ENCODE measurements around the gene SLC25A48. TPM values are rescaled to one million over a fixed set of nuclear protein-coding genes. Genes with fewer than 3 reads are reported as not detected.

Gene SLC25A48
- total and polyA plus RNA-seq, 11 donors, result 0.38 to 8.7 (median 1.7) TPM; not detected in 6

DNA sequence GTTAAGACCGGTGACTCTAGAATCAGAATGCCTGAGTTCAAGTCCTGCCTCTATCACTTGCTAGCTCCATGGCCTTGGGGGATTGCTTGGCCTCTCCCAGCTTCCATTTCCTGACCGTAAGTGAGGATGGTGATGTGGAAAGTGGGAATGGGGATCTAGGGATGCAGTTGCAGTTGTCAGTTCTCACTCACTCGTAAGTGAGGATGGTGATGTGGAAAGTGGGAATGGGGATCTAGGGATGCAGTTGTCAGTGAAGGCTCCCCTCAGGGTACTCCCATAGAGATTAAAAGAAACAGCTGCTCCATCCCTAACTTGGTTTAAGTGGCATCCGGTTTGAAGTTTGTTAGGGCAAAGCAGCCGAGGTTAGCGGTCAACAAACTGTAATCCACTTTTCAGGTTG, 64.2 kb downstream of the SLC25A48 start:
- Histone ChIP-seq H3K36me3 (no peaks in the 10 kb centered on the region), H3K27ac (no peak overlapping the region), H3K27me3 (peaks cover 0 to 66% (median 13%) of the 10 kb centered on the region in 9 donors), H3K4me1 (no peaks in the 10 kb centered on the region), H3K4me3 (no peak overlapping the region), H3K9me3 (no peaks in the 10 kb centered on the region)
- TF ChIP-seq POLR2A (IDR thresholded peaks at IDR 0.05), result no peak
- TF ChIP-seq, protein P1, sequence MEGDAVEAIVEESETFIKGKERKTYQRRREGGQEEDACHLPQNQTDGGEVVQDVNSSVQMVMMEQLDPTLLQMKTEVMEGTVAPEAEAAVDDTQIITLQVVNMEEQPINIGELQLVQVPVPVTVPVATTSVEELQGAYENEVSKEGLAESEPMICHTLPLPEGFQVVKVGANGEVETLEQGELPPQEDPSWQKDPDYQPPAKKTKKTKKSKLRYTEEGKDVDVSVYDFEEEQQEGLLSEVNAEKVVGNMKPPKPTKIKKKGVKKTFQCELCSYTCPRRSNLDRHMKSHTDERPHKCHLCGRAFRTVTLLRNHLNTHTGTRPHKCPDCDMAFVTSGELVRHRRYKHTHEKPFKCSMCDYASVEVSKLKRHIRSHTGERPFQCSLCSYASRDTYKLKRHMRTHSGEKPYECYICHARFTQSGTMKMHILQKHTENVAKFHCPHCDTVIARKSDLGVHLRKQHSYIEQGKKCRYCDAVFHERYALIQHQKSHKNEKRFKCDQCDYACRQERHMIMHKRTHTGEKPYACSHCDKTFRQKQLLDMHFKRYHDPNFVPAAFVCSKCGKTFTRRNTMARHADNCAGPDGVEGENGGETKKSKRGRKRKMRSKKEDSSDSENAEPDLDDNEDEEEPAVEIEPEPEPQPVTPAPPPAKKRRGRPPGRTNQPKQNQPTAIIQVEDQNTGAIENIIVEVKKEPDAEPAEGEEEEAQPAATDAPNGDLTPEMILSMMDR (IDR thresholded peaks at IDR 0.05), result no peak
- WGBS, 4 donors, result 76 to 82% (median 79%) methylated on average over 6 of the region's 6 CpGs
- ATAC-seq, result no peak
- DNase-seq, result no peak
- intact Hi-C loops (cut with DNase I), result no loop called here

DNA sequence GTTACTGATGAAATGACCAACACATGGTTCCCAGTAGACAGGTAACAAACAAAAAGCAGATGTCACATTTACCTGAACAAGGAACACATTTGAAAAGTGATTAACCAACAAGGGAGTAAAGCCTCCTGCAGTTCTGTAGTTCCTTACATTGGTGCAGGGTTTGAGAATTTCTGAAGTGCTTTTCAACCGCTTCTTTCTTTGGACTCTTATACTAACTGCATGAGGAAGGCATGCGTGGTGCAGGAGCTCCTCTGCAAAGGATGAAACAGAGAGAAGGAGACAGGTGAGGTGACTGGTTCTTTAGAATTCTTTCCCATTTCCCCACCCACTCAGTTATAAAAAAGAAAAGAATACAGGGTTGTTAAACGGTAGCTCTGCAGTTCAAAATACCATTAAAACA, 65.8 kb downstream of the SLC25A48 start:
- H3K4me1 ChIP-seq, result no peaks in the 10 kb centered on the region
- no peaks in the 10 kb centered on the region for H3K36me3 ChIP-seq
- no peaks in the 10 kb centered on the region for H3K9me3 ChIP-seq
- ATAC-seq, result no peak
- WGBS, 4 donors, result 75 to 84% (median 80%) methylated on average over 3 of the region's 3 CpGs
- intact Hi-C loops (cut with DNase I), result no loop called here
- TF ChIP-seq, protein P1 (IDR thresholded peaks at IDR 0.05), result no peak
- TF ChIP-seq POLR2A (IDR thresholded peaks at IDR 0.05), result no peak
- no peak overlapping the region for H3K4me3 ChIP-seq
- H3K27me3 ChIP-seq, result peaks cover 0 to 74% (median 13%) of the 10 kb centered on the region in 9 donors
- no peak overlapping the region for H3K27ac ChIP-seq
- DNase-seq, result no peak

DNA sequence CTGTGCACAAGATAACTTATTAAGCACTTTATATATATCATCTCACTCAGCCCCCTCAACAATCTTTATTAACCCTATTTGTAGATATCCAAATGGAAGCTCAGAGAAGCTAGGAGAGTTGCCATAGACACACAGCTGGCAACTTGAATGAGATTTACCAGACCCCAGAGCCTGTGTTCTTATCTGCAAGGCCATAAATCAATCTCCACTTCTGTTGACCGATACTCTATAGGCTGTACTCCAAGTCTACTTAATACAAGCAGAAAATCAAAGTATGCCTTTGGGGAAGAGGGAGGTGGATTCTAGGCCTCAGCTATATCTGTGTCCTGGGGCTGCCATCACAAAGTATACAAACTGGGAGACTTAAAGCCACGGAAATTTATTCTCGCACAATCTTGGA, 67.2 kb downstream of the SLC25A48 start:
- WGBS, 4 donors, result 16 to 26% (median 21%) methylated on average over 3 of the region's 3 CpGs
- Histone ChIP-seq H3K36me3 (no peaks in the 10 kb centered on the region), H3K9me3 (no peaks in the 10 kb centered on the region), H3K27ac (no peak overlapping the region), H3K27me3 (peaks cover 0 to 71% (median 12%) of the 10 kb centered on the region in 9 donors), H3K4me3 (no peak overlapping the region), H3K4me1 (no peaks in the 10 kb centered on the region)
- TF ChIP-seq, protein P1 (IDR thresholded peaks at IDR 0.05), result no peak
- TF ChIP-seq POLR2A (IDR thresholded peaks at IDR 0.05), result no peak
- DNase-seq (no peak), ATAC-seq (no peak)
- intact Hi-C loops (cut with DNase I), result no loop called here

DNA sequence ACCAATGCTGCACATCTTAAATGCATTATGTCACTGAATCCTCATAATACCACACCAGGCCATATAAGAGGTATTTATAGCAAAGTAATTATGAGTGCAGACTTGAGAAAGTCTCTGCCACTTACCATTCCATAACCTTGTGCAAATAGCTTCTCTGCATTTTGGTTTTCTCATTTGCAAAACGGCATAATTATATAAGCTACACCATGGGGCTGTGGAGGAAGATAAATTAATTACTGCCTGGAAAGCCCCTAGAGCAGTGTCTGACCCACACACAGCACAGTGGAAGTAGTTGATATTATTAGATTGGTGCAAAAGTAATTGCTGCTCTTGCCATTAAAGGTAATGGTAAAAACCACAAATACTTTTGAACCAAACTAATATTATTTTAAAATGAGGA, 70.7 kb downstream of the SLC25A48 start:
- Histone ChIP-seq H3K4me3 (no peak overlapping the region), H3K27me3 (peaks cover 0 to 73% (median 19%) of the 10 kb centered on the region in 9 donors), H3K9me3 (no peaks in the 10 kb centered on the region), H3K36me3 (no peaks in the 10 kb centered on the region), H3K4me1 (no peaks in the 10 kb centered on the region), H3K27ac (no peak overlapping the region)
- intact Hi-C loops (cut with DNase I), result no loop called here
- ATAC-seq, result no peak
- DNase-seq, result no peak
- no peak for TF ChIP-seq POLR2A (IDR thresholded peaks at IDR 0.05)
- TF ChIP-seq, protein P1 (IDR thresholded peaks at IDR 0.05), result no peak
- 56 to 72% (median 66%) methylated on average over 1 of the region's 1 CpG for WGBS, 4 donors

All from heart left ventricle (tissue), 16 donors.